ENCODE results near the gene AVEN. TPM values are rescaled to one million over a fixed set of nuclear protein-coding genes. Genes with fewer than 3 reads are reported as not detected.
"Not testable (repeated sequence)": the region's sequence is repeated elsewhere in the genome, so short reads cannot be mapped to it uniquely, and the experiment has no call there.

Gene AVEN
- polyA plus RNA-seq, 4 donors = 15.0 to 20.2 (median 16.7) TPM

- DNase-seq (ENCODE audit: low read depth in 4 of 4, low spot score in 3 of 4) = no peak
Observed at GRCh38 chr15:33859992-33860545, 178.9 kb downstream of the AVEN start.

DNA sequence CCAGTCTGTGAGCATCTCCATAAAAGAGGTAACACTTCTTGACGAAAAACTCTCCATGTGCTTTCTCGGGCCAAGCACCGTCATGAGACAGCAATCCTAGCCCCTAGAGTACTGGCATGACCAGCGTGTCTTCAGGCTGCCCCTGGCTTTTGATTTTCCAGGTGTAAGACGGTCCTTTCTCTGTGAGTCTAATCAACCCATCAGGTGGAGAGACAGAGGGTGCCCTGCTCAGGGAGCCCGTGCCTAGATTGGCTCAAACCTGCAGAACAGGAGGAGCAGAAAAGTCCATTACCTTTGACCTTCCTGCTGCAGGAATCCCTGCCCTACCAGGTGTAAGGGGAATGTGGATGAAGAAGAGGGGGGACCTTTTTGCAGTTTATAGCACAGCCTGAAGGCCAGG lies 180.2 kb downstream of the AVEN start:
- DNase-seq (ENCODE audit: low read depth in 4 of 4, low spot score in 3 of 4) = no peak

- no peak for DNase-seq (ENCODE audit: low read depth in 4 of 4, low spot score in 3 of 4)
Observed at GRCh38 chr15:33857726-33858125, 181.3 kb downstream of the AVEN start.

DNA sequence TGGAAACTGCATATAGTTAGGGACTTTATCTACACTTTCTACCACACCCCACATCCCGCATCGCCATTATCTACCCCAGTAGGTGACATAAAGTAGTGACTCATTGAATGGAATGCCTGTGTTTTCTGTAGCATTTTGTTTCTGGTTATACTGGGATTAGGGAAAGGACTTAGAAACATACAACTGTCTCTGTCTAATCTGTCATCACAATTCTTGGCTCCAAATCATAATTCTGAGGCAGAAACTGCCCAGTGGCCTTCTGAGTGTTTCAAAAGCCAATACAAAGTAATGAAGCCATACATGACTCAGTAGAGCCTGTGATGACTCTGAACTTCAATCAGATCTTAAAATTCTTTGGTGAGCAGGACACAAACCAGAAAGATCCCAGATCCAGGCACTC lies 186.4 kb downstream of the AVEN start:
- DNase-seq (ENCODE audit: low read depth in 4 of 4, low spot score in 3 of 4) = no peak

DNA sequence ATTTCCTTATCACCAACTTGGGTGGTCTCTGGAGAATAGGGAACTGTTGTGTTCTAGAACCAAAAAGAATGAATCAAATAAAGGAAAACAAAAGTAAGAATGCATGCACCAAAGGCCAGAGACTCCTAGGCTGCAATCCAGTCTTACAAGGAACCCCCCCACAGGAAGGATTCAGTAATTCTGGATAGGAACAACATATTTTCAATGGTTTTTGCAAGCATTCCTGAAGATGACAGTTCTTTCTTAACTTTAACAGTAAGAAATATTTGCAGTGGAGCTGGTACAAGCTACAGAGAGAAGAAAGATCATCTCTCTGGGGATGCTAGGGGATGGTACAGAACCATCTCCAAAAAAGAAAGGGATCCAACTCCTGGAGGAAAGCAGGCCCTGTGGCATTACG lies 186.9 kb downstream of the AVEN start:
- no peak for DNase-seq (ENCODE audit: low read depth in 4 of 4, low spot score in 3 of 4)

DNA sequence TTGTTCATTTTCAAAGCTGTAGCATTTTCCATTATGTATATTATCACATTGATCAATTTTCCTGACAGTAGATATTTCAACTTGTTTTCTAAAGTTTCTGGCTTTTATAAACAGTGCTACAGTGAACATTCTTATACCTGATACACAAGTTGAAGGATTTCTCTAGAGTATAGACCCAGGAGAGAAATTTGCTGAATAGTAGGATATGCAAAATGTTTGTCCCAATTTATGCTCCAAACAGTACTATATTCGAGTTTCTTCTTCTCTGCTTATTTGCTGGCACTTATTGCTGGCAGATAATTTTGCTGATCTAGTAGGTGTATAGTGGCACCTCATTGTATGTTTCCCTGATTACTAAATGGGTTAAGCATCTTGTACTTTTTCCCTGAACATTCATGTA lies 187.9 kb downstream of the AVEN start:
- no peak for DNase-seq (ENCODE audit: low read depth in 4 of 4, low spot score in 3 of 4)

- no peak for DNase-seq (ENCODE audit: low read depth in 4 of 4, low spot score in 3 of 4)
Observed at GRCh38 chr15:33848011-33848410, 191.0 kb downstream of the AVEN start.

DNA sequence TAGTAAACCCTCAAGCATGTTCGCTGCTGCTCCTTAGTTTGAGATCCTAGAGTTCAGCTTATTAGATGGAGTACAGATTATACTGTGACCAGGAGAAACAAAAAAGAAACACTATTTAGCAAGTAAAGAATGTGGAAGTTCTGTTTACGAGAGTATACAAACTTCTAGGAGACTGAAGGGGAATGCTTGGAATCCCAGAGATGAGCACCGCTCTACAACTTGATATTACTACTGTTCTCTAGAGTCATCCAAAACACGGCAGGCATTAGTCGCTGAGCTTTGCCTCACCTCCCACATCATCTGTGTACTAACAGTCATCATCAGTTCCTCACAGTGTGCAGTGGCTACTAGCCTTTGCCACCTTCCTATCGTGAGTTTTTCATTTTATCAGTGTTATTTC lies 192.1 kb downstream of the AVEN start:
- no peak for DNase-seq (ENCODE audit: low read depth in 4 of 4, low spot score in 3 of 4)

DNA sequence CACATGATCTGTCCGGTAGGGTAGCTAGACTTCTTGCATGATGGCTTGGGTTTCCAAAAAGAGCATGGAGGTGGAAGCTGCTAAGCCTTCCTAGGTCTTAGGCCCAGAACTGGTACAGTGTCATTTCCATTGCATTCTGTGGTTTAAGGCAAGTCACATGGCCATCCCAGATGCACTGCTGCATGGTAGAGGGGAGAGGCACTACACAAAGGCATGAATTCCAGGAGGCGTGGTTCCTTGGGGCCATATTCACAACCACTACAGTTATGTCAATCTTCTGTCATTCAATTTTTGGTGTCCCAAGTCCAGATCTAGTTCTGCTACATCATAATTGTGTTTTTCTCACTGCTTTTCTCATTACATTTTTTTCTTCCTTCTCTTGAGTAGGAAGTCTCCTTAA lies 192.9 kb downstream of the AVEN start:
- DNase-seq (ENCODE audit: low read depth in 4 of 4, low spot score in 3 of 4) = no peak

- no peak for DNase-seq (ENCODE audit: low read depth in 4 of 4, low spot score in 3 of 4)
Observed at GRCh38 chr15:33844597-33844996, 194.4 kb downstream of the AVEN start.

- DNase-seq (ENCODE audit: low read depth in 4 of 4, low spot score in 3 of 4) = no peak
Observed at GRCh38 chr15:33844186-33844585, 194.8 kb downstream of the AVEN start.

GRCh38 chr15:33840615-33841014 lies 198.4 kb downstream of the AVEN start:
- no peak for DNase-seq (ENCODE audit: low read depth in 4 of 4, low spot score in 3 of 4)

DNA sequence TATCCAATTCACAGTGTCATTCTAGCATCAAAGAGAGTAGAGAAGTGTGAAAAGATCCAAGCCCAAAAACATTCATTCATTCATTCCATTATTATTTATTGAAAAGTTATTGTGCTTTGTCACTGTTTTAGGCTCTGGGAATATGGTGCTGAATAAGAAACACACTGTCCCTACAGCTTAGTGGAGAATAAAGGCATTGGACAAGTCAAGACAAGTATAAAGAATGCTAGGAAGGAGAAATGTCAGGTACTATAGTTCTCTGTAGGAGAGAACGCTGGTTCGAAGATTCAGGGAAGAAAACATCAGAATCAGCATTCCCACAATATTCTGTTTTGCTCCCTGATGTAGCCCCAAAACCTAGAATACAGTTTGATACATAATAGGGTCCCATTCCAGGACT lies 199.5 kb downstream of the AVEN start:
- no peak for DNase-seq (ENCODE audit: low read depth in 4 of 4, low spot score in 3 of 4)

- no peak for DNase-seq (ENCODE audit: low read depth in 4 of 4, low spot score in 3 of 4)
Observed at GRCh38 chr15:33837294-33837693, 201.7 kb downstream of the AVEN start.

- DNase-seq (ENCODE audit: low read depth in 4 of 4, low spot score in 3 of 4) = no peak
Observed at GRCh38 chr15:33834892-33835743, 203.9 kb downstream of the AVEN start.

DNA sequence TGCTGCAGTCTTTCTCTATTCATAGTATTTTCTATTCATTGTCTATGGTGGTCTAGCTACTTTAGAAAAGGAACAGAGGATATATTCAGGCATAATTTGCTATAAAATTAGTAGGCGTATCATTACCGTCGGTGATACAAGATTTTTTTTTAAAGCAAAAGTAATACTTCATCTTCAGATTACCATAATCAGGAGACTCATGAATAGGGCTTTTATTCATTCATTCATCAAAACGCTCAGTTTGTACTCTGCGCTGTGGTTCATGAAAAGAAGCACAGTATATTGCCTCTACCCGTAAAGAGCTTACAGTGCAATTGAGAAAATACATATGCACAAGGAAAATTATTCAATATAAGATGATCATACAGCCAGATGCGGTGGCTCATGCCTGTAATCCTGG lies 207.4 kb downstream of the AVEN start:
- no peak for DNase-seq (ENCODE audit: low read depth in 4 of 4, low spot score in 3 of 4)

DNA sequence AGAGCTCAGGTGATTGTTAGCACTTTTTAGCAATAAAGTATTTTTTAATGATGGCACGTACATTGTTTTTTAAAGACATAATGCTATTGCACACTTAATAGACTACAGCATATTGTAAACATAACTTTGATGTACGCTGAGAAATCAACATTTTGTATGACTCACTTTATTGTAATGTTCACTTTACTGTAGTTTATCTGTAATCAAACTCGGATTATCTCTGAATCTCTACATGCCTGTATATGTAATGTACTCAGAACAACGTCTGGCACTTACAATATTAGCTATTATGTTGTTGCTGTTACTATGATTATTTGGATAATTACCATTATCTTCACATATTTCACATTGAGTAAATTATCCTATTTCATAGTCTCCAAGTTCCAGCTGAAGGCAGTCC lies 208.7 kb downstream of the AVEN start:
- no peak for DNase-seq (ENCODE audit: low read depth in 4 of 4, low spot score in 3 of 4)

GRCh38 chr15:33826201-33826600 lies 212.8 kb downstream of the AVEN start:
- DNase-seq (ENCODE audit: low read depth in 4 of 4, low spot score in 3 of 4) = no peak

- DNase-seq (ENCODE audit: low read depth in 4 of 4, low spot score in 3 of 4) = no peak
Observed at GRCh38 chr15:33825453-33825852, 213.6 kb downstream of the AVEN start.

DNA sequence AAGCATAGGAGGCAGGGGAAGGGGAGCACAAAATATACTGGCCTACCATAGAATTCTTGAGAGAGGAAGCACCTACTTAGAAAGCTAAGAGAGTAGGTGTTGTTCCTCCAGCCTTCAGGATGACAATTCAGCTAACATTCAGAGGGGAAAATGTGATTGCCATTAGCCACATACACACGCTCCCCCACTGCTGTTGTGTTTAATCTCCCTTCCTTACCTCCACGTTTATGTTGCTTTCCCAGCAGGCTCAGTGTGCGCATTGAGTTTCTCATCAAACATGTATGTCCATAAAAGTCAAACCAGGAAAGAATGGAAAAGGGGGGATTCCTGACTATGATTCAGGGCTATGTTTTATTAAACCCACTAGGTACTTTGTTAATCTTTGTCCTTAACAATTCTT lies 215.9 kb downstream of the AVEN start:
- DNase-seq (ENCODE audit: low read depth in 4 of 4, low spot score in 3 of 4) = no peak

DNA sequence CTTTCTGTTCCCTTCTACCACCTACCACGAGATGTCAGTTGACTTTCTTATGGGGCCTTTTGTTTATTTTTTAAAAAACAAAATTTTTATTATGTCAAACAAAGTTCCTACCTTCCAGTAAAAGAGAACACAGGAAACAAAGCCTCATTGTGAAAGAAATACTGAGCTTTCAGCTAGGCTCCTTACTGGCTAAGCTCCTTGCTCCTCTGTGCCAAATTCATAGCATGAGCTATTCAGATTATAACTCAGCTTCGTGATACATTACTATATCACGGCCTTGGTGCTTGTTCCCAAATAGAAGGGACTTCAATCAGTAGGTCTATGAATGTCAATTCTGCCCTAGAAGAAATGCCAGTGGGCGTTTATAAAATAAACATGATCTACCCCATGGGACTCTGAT lies 216.5 kb downstream of the AVEN start:
- DNase-seq (ENCODE audit: low read depth in 4 of 4, low spot score in 3 of 4) = no peak

DNA sequence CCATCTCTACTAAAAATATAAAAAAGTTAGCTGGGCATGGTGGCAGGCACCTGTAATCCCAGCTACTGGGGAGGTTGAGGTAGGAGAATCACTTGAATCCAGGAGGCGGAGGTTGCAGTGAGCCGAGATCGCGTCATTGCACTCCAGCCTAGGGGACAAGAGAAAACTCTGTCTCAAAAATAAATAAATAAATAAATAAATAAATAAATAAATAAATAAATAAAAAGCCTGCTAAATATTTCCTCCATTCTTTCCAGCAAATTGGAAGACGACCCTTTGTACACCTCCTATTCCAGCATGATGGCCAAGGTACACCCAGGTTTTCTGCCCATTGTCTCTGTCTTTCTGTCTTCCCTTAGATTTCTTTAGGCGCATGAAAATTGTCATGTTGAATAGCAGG lies 219.5 kb downstream of the AVEN start:
- not testable (repeated sequence) for DNase-seq (ENCODE audit: low read depth in 4 of 4, low spot score in 3 of 4)
